Smooth muscle cell of the brain vasculature (primary cell): ENCODE results near the gene TBC1D3D.
"Not testable (repeated sequence)": the region's sequence is repeated elsewhere in the genome, so short reads cannot be mapped to it uniquely, and the experiment has no call there.

Source experiments
- DNase-seq: peaks from one replicate; pipeline ENCODE4 v3.0.0-alpha.2; 2012; ENCODE audit warnings: low read depth, low spot score

The TBC1D3D gene

DNA sequence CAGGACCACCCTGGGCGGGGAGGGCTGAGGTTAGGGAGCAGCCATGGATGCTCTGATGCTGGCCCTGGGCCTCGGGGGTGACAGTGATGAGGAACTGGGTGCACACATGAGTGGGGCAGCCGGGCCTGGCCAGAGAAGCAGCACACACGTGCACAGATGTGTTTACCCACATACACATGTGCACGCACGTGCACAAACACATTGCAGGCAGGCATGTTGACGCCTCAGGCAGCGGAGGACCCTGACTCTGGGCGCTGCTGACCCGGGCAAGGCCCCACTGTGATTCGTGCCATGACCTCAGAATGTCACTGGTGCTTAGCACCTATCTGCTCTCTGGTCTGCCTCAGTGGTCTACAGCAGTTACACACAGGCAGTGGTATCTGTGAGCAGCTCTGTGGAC is at the start of gene TBC1D3D:
TBC1D3D (plus strand) TSS at position 301 of the 400 bp plus-strand sequence. CDS start 1,585 bp downstream, outside the sequence.
- DNase-seq, result not testable (repeated sequence)

DNA sequence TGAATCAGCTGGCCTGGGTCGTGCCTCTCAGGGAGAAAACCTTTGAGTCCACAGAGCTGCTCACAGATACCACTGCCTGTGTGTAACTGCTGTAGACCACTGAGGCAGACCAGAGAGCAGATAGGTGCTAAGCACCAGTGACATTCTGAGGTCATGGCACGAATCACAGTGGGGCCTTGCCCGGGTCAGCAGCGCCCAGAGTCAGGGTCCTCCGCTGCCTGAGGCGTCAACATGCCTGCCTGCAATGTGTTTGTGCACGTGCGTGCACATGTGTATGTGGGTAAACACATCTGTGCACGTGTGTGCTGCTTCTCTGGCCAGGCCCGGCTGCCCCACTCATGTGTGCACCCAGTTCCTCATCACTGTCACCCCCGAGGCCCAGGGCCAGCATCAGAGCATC is 14.8 kb upstream of the TBC1D3D start, which contains the start of gene TBC1D3L:
TBC1D3L (minus strand) TSS at position 101 of the 400 bp plus-strand sequence. CDS start 1,540 bp downstream, outside the sequence.
- DNase-seq, result not testable (repeated sequence)
